ENCODE data around the gene HECTD3.
"Not testable (repeated sequence)": the region's sequence is repeated elsewhere in the genome, so short reads cannot be mapped to it uniquely, and the experiment has no call there.

HECTD3 gene

GRCh38 chr1:45014321-45015028 lies 3.4 kb upstream of the HECTD3 start:
- DNase-seq (ENCODE audit: low read depth), result peak; percentile 68

GRCh38 chr1:45013551-45014209 lies 2.6 kb upstream of the HECTD3 start:
- no peak for DNase-seq (ENCODE audit: low read depth)

GRCh38 chr1:45012639-45013278 lies 1.6 kb upstream of the HECTD3 start:
- peak; percentile 13 for DNase-seq (ENCODE audit: low read depth)

DNA sequence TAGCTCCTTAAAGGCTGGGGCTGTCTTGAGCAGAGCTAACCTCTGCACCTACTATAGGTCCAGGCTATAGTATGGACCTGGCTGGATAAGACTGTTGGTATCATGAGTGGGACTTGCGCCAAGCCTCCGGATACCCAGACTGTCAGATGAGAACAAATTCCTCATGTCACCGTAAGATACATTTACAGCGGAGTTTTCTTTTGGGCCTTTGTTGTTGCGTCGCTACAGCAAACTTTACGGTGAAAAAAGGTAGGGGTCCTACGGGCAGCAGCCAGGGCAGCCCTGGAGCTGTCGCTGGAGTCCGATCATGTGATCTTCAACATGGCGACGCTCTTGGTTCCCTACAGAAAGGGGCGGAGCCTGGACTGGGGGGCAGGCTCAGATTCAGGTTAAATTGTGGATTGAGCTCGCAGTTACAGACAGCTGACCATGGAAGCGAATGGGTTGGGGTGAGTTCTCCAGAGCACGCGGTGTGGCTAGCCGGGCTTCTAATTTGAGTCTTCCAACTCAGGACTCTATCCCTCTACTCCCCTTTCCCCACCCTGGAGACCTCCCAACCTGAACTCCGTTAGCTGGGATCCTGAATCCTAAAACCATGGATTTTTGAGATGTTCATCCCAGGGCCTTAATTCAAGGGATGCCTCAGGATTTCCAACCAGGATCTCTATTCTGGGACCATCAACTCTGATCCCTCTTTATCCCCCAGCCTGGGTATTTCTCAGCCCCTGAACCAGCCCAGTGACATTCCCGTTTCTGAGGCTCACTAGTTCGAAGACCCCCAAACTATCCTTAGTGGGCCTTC lies 914 bp upstream of the HECTD3 start, which contains the start of gene UROD:
Gene UROD (plus strand): TSS at position 418 of the 802 bp plus-strand sequence. CDS start 12 bp downstream, at position 430.
- DNase-seq (ENCODE audit: low read depth), result peak; percentile 86

- DNase-seq (ENCODE audit: low read depth), result no peak
These were observed 919 bp downstream of the HECTD3 start for GRCh38 chr1:45009956-45010854.

DNA sequence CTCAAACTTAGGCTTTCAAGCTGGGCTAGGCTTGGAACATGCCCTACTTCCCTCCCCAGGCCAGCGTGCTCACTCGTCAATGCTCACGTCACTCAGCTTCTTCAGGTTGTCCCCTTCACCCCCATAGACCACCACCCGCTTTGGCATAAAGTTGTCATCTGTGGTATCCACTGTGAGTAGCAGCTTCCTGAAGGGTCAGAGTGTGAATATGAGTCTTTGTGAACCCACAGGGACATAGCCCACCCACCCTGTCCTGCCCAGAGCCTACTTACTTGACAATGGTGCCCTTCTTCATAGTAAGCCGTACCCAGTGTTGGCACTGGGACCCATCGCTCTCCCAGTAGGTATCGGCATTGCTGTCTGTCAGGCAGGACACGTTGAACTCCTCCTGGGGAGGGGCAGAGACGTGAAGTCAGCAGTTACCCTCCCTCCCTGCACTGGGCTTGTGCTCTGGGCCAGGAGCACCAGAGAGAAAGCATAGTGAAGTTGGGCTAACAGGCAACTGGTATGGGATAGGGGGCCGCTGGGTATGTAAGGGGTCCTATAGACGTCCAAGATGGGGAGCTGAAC lies 1.7 kb downstream of the HECTD3 start:
- DNase-seq (ENCODE audit: low read depth), result no peak

- DNase-seq (ENCODE audit: low read depth), result no peak
These were observed 2.6 kb downstream of the HECTD3 start for GRCh38 chr1:45008516-45008915.

DNA sequence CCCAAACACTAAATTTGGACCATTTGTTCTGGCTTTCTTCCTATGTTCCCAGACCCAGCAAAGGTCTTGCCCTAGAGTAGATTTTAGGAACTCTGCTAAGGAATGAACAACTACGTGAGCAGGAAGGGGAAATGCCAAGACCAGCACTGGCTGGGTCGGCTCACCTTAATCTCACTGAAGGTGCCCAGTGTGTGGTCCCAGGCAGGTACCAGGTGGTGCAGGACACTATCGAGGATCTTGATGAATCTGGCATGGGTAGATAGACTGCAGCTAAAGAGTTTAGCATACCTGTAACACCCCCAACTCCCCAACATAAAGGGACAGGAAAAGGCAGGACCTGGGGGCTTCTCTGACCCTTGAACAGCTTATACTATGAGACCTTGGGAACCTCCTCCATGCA lies 3.0 kb downstream of the HECTD3 start:
- DNase-seq (ENCODE audit: low read depth), result no peak

- DNase-seq (ENCODE audit: low read depth), result no peak
These were observed 3.8 kb downstream of the HECTD3 start for GRCh38 chr1:45007311-45007710.

DNA sequence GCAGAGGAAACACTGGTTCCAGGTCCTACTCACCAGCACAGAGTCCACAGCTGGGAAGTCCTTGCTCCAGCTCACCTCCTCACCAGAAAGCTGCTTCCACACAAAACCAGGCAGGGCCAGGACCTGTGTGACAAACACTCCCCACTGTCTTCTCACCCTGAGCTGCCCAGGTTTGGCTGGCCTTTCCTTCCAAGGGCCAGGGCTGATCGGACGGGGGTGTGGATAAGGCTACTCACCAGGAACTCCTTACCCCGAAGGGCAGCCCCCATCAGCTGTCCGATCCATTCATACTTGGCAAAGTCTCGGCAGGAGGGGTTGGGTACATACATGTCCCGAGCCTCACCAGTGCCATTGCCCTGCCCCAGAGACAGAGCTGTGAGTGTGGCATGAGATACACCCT lies 5.4 kb downstream of the HECTD3 start:
- no peak for DNase-seq (ENCODE audit: low read depth)

DNA sequence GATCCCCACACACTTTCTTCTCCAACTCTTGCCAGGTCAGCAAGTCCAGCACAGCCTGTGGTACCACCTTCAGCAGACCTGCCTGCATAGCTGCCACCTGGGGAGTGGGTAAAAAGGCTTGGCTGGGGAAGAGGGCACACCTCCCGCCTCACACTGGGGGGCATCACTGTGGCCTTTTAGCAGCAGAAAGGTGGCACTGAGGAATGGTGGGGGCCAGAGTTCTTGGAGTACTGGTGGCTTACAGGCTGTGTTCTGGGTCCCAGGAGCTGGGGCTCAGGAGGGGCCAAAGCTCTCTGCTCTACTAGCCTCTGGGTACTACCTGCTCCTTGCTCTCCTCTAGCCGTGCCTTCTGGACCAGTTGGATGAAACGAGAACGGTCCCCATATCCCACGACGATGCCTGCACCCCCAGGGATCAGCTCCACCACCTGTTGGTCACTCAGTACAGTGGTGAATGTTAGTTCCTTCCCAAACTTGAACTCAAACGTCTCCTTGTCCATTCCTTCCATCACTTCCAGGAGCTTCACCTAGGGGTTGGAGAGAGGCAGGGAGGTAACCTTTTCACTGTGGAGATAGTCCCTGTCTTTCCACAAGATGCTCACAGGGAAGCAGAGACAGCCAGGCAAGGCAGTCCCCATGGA lies 6.7 kb downstream of the HECTD3 start:
- no peak for DNase-seq (ENCODE audit: low read depth)

DNA sequence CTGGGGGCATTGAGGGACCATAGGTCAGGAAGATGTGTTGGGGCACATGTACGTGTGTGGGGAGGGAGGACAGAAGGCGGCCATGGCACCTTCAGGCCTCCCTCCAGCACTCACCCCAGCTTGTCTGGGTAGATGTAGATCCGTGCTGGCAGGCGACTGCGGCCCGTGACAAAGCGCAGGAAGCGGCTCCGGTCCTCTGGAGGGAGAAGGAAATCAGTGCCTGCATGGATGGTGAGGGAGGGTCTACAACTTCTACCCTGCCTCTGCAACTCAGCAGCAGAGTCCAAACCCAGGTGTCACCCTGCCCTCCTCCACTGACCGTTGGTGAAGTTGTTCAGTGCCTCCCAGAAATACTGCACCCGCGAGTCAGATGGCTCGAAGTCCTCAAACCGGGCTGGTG lies 7.4 kb downstream of the HECTD3 start:
- no peak for DNase-seq (ENCODE audit: low read depth)

DNA sequence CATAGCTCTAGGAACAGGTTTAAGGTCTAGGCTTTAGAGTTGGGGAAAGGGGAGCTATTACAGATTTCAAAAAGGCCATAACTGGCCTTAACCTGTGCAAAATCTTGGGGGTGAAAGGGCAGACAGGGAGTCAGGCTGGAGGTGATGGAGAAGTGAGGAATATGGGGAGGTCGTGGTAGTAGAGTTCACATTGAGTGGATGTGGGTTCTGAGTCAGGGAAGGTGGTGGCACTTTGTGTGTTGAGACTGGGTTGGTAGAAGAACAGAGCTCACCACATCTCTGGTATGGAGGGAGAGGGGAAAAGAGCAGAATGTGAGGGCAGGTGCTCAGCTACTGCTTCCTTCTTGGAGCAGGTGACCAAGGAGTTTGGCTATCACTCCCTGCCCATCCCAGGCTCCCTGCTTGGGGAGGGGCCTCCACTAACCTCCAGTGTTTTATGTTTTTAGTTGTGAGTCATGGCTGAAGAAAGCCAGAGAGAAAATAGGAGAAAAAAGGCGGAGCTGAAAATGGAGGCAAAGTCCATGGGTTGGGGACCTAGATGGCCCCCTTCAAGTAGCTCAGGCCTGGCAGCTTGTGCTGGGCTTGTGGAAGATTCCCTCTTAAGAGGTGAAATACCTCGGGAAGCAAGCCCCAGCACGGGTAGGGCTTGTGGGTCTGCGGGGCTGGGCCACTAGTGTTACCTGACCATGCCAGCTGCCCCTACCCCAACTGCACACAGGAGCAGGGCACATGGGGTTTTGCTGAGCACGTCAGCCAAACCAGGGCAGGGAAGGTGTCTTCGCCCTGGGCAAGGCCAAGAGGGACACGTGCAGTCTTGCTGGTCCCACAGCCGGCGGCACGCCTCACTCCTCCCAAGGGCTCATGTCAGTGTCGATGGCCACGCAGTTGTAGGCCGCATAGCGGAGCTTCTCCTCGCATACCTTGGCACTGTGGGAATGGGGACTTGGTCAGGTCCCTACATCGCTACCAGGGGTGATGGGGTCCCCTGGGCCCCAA lies 8.2 kb downstream of the HECTD3 start:
- no peak for DNase-seq (ENCODE audit: low read depth)

- DNase-seq (ENCODE audit: low read depth), result not testable (repeated sequence)
These were observed 9.5 kb downstream of the HECTD3 start for GRCh38 chr1:45001576-45001975.

DNA sequence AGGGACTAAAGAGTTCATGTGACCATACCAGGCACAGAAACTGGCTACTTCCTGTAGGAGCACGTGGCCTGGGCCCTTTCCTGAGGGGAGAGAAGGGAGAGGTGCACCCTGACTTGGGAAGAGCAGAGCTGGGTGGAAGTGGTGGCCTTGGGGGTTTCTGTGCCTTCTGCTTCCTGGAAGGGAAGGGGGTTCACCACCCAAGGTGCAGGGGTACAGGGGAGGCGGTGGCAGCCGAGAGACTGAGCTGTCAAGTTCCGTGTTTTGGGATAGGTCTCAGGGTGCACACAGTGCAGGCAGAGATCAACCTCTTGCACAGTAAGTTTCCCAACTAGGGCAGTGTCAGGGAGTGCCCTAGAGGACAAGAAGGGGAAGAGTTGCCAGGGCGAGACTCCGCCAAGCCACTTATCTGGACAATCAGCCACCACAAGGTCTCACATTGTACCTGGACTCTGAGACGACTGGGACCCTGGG lies 10.1 kb downstream of the HECTD3 start:
- no peak for DNase-seq (ENCODE audit: low read depth)

DNA sequence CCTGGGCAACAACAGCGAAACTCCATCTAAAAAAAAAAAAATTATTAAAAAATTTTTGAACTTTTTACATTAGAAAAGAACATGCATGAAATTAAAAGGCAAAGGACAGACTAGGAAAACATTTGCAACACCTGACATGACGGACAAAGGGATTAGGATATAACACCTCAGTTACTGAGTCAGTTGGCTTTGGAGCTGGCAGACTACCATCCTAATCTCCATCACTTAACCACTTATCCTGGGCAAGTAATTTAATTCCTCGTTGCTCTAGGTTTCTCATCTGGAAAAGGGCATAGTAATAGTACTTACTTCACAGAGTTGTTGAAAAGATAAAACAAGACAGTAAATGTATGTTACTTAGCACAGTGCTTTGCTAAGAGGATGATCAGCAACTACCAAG lies 11.9 kb downstream of the HECTD3 start:
- no peak for DNase-seq (ENCODE audit: low read depth)

- no peak for DNase-seq (ENCODE audit: low read depth)
These were observed 15.5 kb downstream of the HECTD3 start for GRCh38 chr1:44995467-44996238.

- no peak for DNase-seq (ENCODE audit: low read depth)
These were observed 16.7 kb downstream of the HECTD3 start for GRCh38 chr1:44994309-44994898.
